CD4-positive, alpha-beta T cell treated with Interferon gamma for 1 hour (primary cell): ENCODE results near the gene CRACR2B.

Source experiments
- DNase-seq: peaks from one replicate; pipeline ENCODE4 v3.0.0-alpha.2; 2020

Gene CRACR2B

GRCh38 chr11:827146-827896 is 398 bp upstream of the CRACR2B start:
- no peak for DNase-seq

- DNase-seq: no peak
Measured at GRCh38 chr11:828506-829175, 922 bp downstream of the CRACR2B start.

DNA sequence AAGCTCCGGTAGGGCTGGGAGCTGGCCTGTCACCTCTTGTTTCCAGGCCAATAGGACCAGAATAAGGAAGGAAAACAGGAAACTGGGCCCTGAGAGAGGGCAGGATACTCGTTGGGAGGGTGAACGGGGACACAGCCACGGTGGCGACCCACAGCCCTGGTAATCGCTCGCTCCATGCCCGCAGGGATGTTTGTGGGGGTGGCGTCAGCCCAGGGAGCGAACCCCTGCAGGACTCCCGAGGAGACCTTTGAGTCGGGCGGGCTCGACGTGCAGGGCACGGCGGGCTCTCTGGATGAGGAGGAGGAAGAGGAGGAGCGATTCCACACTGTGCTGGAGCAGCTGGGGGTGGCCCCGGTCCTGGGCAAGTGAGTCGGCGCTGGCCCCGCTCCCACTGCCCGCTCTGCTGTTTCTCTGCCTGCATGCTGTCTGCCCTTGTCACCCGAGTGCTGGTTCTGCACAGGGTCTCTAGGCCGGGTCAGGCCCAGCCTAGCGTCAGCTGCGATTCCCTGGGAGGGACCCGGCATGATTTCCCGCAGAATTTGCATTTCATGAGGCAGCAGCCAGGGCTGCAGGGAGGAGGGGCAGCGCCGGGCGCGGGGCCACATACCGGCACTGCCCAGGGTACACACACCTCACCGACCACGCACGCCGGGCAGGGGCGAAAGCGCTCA is 1.6 kb downstream of the CRACR2B start:
- no peak for DNase-seq

- DNase-seq: no peak
Measured at GRCh38 chr11:829847-830294, 2.2 kb downstream of the CRACR2B start.

DNA sequence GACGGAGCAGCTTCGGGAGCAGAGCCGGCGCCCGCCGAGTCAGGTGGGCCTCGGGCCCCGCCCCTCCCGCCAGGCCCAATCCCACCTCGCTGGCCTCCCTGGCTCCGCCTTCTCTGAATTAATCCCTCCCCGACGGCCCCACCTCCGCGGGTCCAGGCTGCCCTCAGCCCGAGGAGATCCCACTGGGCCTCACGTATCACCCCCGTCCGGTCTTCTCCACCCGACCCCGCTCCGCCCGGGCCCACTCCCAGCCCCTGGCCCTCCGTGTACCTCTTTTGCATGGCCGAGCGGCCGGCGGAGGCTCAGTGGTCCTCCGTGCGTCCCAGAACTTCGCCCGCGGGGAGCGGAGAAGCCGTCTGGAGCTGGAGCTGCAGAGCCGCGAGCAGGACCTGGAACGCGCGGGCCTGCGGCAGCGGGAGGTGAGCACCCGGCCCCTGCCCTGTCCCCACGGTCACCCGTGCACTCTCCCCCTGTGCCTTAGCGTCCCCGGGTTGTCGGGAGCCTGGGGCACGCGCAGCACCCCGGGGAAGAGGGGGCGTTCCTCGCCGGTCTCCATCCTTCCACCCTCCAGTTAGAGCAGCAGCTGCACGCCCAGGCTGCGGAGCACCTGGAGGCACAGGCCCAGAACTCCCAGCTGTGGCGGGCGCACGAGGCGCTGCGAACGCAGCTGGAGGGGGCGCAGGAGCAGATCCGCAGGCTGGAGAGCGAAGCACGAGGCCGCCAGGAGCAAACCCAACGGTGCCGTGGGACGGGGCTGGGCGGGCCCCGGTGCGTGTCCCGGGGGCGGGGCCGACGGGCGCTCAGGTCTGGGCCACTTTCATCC is 2.8 kb downstream of the CRACR2B start:
- DNase-seq: peak; percentile 62

GRCh38 chr11:831118-831864 is 3.6 kb downstream of the CRACR2B start:
- no peak for DNase-seq

GRCh38 chr11:831961-832528 is 4.3 kb downstream of the CRACR2B start:
- DNase-seq: no peak

GRCh38 chr11:832529-833113 is 4.9 kb downstream of the CRACR2B start, which contains the start of gene CD151:
Gene CD151 (plus strand): TSS chr11:832952. CDS start chr11:836070, 3,118 bp downstream.
- DNase-seq: peak; percentile 36

DNA sequence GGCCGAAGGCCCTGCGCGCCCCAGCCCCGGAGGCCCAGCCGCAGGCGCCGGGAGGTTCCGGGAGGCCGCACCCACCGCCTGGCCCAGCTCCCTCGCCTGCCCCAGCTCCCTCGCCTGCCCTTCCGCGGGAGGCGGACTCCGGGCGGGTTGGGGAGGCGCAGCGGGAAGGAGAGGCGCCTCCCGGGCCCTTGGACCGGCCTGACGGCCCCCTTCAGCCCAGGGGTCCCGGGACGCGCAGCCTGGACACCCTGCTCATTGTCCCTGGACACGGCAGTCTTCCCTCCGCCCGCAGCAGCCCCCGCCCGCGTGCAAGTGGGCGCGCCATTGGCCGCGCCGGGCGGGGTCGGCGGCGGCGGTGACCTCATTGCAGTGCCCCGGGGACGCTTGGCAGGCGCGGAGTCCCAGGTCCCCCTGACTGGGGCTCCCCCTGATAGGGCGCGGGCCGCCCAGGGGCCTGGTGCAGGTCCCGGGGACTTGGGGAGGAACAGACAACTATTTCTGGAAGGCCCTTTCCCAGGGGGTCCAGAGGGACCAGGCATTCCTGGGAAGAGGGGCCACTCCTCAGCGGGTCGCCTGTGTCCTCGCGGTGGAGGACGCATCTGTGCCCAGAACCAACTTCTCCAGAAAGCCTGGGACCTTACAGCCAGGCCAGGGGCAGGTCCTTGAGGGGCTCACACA is 5.5 kb downstream of the CRACR2B start:
- DNase-seq: no peak

GRCh38 chr11:833849-834311 is 6.2 kb downstream of the CRACR2B start:
- no peak for DNase-seq

DNA sequence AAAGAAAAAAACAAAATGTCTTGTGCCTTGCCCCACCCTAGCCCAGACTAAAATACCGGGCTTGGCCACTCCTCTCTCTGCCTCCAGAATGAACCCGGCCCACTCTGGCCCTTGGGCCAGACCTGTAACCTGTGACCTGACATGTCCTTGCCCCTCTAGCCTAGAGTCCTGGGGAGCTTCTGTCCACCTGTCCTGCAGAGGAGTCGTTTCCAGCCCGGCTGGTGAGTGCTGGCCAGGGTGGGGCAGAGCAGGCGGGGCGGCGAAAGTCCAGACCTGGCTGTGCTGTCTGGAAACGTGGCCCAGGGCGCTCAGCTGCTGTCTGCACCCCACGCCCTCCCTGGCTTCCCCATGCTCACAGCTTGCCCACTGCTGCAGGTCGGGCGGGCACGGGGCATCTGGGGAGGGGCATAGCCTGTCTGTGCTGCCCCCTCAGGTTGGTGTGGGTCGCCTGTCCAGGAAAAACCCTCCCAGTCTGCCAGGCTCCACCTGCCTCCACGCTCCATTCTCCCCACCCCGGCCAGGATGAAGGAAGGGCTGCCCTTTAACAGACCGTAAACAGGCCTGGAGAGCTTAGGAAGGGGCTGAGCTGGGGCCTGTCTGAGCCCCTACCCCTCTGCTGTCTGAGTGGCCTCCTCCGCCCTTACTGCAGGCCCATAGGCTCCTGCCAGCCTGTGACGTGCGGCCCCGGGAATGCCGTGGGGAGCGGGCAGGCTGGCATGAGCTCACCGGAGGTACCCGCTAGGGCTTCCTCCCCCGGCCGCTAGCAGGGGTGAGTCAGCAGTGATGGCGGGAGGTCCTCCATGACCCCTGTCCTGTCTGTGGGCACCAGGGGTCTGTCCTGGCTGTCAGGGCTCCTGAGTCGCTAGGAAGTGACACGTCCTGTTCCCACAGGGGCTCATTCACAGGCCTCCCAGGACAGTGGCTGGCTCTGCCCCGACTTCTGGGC is 6.9 kb downstream of the CRACR2B start:
- peak; percentile 42 for DNase-seq

- no peak for DNase-seq
Measured at GRCh38 chr11:836274-836673, 8.6 kb downstream of the CRACR2B start.

DNA sequence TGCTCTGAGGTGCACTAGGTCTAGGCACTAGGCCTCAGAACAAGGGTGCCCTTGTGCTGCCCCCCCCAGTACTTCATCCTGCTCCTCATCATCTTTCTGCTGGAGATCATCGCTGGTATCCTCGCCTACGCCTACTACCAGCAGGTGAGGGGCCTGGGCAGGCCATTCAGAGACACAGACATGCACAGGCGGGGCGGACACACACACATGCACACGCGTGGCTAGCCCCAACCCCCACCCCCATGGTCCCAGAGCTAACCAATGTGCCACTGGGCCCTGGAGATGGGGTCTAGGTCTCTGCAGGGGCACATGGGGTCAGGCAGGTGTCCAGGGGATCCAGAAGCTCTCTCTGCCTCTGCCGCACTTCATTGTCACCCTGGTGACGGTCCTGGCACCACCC is 9.0 kb downstream of the CRACR2B start:
- no peak for DNase-seq

DNA sequence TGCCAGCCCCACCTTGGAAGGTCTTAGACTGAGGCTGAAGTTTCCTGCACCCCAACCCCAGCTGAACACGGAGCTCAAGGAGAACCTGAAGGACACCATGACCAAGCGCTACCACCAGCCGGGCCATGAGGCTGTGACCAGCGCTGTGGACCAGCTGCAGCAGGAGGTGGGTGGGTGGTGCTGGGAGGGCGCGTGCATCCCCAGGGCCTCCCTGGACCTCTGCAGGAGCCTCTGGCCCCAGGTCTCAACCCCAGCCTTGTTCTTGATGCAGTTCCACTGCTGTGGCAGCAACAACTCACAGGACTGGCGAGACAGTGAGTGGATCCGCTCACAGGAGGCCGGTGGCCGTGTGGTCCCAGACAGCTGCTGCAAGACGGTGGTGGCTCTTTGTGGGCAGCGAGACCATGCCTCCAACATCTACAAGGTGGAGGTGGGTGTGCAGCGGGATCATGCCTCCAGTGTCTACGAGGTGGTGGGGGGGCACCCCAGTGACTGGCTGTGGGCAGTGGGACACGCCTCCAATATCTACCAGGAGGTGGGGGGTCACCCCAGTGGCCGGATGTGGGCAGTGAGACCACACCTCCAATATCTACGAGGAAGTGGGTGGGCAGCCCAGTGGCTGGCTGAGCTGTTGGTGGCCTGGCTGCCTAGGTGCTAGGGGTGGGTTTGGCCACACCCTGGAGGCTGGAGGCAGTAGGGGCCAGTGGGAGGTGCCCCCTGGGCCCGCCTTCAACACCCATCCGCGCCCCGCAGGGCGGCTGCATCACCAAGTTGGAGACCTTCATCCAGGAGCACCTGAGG is 9.7 kb downstream of the CRACR2B start:
- no peak for DNase-seq

- DNase-seq: no peak
Measured at GRCh38 chr11:837990-838307, 10.2 kb downstream of the CRACR2B start.

GRCh38 chr11:838441-839279 is 10.9 kb downstream of the CRACR2B start:
- DNase-seq: no peak

GRCh38 chr11:839280-839623 is 11.5 kb downstream of the CRACR2B start:
- no peak for DNase-seq
